ENCODE data around the gene SPARCL1.

SPARCL1 gene

GRCh38 chr4:87521319-87521718 lies 7.9 kb downstream of the SPARCL1 start:
- no peaks in the 10 kb centered on the region for H3F3A ChIP-seq (ENCODE audit: insufficient read depth)
- no peaks in the 10 kb centered on the region for H3K36me3 ChIP-seq (ENCODE audit: low read length)
- H3K9me2 ChIP-seq (replicated peaks; ENCODE audit: insufficient read depth, low read length): no peaks in the 10 kb centered on the region
- no peak overlapping the region for H3K27ac ChIP-seq (ENCODE audit: low read depth, low read length)
- no peak overlapping the region for H2AFZ ChIP-seq (ENCODE audit: low read depth, low read length, severe bottlenecking)
- peak overlapping the region; percentile 29 for H3K4me2 ChIP-seq (ENCODE audit: low read depth, low read length, poor library complexity, severe bottlenecking)
- H3K4me3 ChIP-seq (ENCODE audit: insufficient read depth, low read length, poor library complexity, severe bottlenecking): no peak overlapping the region
- H4K20me1 ChIP-seq (ENCODE audit: low read depth, low read length): no peaks in the 10 kb centered on the region
- H3K9me3 ChIP-seq (ENCODE audit: insufficient read depth, low read length): no peaks in the 10 kb centered on the region
- H3K79me2 ChIP-seq (ENCODE audit: insufficient read depth, low read length): no peaks in the 10 kb centered on the region
- no peaks in the 10 kb centered on the region for H3K27me3 ChIP-seq (ENCODE audit: low read length)
- no peak overlapping the region for H3K9ac ChIP-seq (ENCODE audit: low read length)
- no peak for TF ChIP-seq CTCF (IDR thresholded peaks at IDR 0.05; ENCODE audit: insufficient read depth, low read length, poor library complexity, severe bottlenecking)
- TF ChIP-seq EZH2phosphoT487 (conservative IDR thresholded peaks at IDR 0.05; ENCODE audit: low read length): no peak

GRCh38 chr4:87517621-87518020 lies 11.6 kb downstream of the SPARCL1 start:
- H2AFZ ChIP-seq (ENCODE audit: low read depth, low read length, severe bottlenecking): no peak overlapping the region
- H3K9me2 ChIP-seq (replicated peaks; ENCODE audit: insufficient read depth, low read length): no peaks in the 10 kb centered on the region
- no peaks in the 10 kb centered on the region for H4K20me1 ChIP-seq (ENCODE audit: low read depth, low read length)
- H3K27me3 ChIP-seq (ENCODE audit: low read length): no peaks in the 10 kb centered on the region
- no peaks in the 10 kb centered on the region for H3F3A ChIP-seq (ENCODE audit: insufficient read depth)
- no peak overlapping the region for H3K9ac ChIP-seq (ENCODE audit: low read length)
- H3K36me3 ChIP-seq (ENCODE audit: low read length): no peaks in the 10 kb centered on the region
- no peak overlapping the region for H3K4me3 ChIP-seq (ENCODE audit: insufficient read depth, low read length, poor library complexity, severe bottlenecking)
- H3K27ac ChIP-seq (ENCODE audit: low read depth, low read length): no peak overlapping the region
- H3K4me2 ChIP-seq (ENCODE audit: low read depth, low read length, poor library complexity, severe bottlenecking): no peak overlapping the region
- H3K79me2 ChIP-seq (ENCODE audit: insufficient read depth, low read length): no peaks in the 10 kb centered on the region
- TF ChIP-seq CTCF (IDR thresholded peaks at IDR 0.05; ENCODE audit: insufficient read depth, low read length, poor library complexity, severe bottlenecking): no peak
- no peak for TF ChIP-seq EZH2phosphoT487 (conservative IDR thresholded peaks at IDR 0.05; ENCODE audit: low read length)
- no peaks in the 10 kb centered on the region for H3K9me3 ChIP-seq (ENCODE audit: insufficient read depth, low read length)

GRCh38 chr4:87516683-87517082 lies 12.5 kb downstream of the SPARCL1 start:
- H3K27ac ChIP-seq (ENCODE audit: low read depth, low read length): no peak overlapping the region
- no peak overlapping the region for H3K4me2 ChIP-seq (ENCODE audit: low read depth, low read length, poor library complexity, severe bottlenecking)

More at GRCh38 chr4:87516683-87517082, 12.5 kb downstream of the SPARCL1 start:
- no peak for TF ChIP-seq CTCF (IDR thresholded peaks at IDR 0.05; ENCODE audit: insufficient read depth, low read length, poor library complexity, severe bottlenecking)
- TF ChIP-seq EZH2phosphoT487 (conservative IDR thresholded peaks at IDR 0.05; ENCODE audit: low read length): no peak
- no peaks in the 10 kb centered on the region for H3K9me2 ChIP-seq (replicated peaks; ENCODE audit: insufficient read depth, low read length)
- H3F3A ChIP-seq (ENCODE audit: insufficient read depth): no peaks in the 10 kb centered on the region
- H3K9ac ChIP-seq (ENCODE audit: low read length): no peak overlapping the region
- no peaks in the 10 kb centered on the region for H3K36me3 ChIP-seq (ENCODE audit: low read length)
- no peaks in the 10 kb centered on the region for H3K9me3 ChIP-seq (ENCODE audit: insufficient read depth, low read length)
- no peaks in the 10 kb centered on the region for H3K79me2 ChIP-seq (ENCODE audit: insufficient read depth, low read length)
- H4K20me1 ChIP-seq (ENCODE audit: low read depth, low read length): no peaks in the 10 kb centered on the region
- no peak overlapping the region for H3K4me3 ChIP-seq (ENCODE audit: insufficient read depth, low read length, poor library complexity, severe bottlenecking)
- no peaks in the 10 kb centered on the region for H3K27me3 ChIP-seq (ENCODE audit: low read length)
- no peak overlapping the region for H2AFZ ChIP-seq (ENCODE audit: low read depth, low read length, severe bottlenecking)

Data from SU-DHL-6 (cell line).